WTC11 (cell line): ENCODE results near the gene SESN2. TPM values are rescaled to one million over a fixed set of nuclear protein-coding genes. Genes with fewer than 3 reads are reported as not detected.

Experiments
- ATAC-seq: fragments of 200-7000 bp; cut with Tn5 transposase; 2 replicates; pipeline ENCODE4 v1.10.0; 2021; ENCODE audit warnings: mild to moderate bottlenecking, moderate library complexity
- CTCF ChIA-PET: fragments of 300-600 bp; sonication (Branson Sonifier 250); formaldehyde crosslinking; loops from one replicate; lab custom pipeline; 2021; ENCODE audit warnings: antibody characterized with exemption; lab: Charles Lee
- POLR2A ChIA-PET: fragments of 350-600 bp; sonication (Branson Sonifier 250); formaldehyde crosslinking; loops from one replicate; lab custom pipeline; 2021; ENCODE audit warnings: antibody characterized with exemption; lab: Charles Lee
- DNase-seq: peaks from one replicate; pipeline ENCODE4 v3.0.0; 2021; ENCODE audit warnings: low spot score
- H3K27ac Mint-ChIP-seq: 2 replicates; pipeline ENCODE4 v1.8.0; 2021; ENCODE audit warnings: mixed read lengths
- H3K27me3 Mint-ChIP-seq: 2 replicates; pipeline ENCODE4 v1.8.0; 2021; ENCODE audit warnings: low read depth, mild to moderate bottlenecking, moderate library complexity, mixed read lengths
- H3K36me3 Mint-ChIP-seq: 2 replicates; pipeline ENCODE4 v1.8.0; 2021; ENCODE audit warnings: mixed read lengths
- H3K4me1 Mint-ChIP-seq: 2 replicates; pipeline ENCODE4 v1.8.0; 2022; ENCODE audit warnings: mixed read lengths
- H3K4me3 Mint-ChIP-seq: 2 replicates; pipeline ENCODE4 v1.8.0; 2021; ENCODE audit warnings: mild to moderate bottlenecking, moderate library complexity, mixed read lengths
- H3K9me3 Mint-ChIP-seq: 2 replicates; pipeline ENCODE4 v1.8.0; 2021; ENCODE audit warnings: mixed read lengths
- ATF1 ChIP-seq: sonication (generic); formaldehyde crosslinking; IDR thresholded peaks from 2 replicates; pipeline ENCODE4 v1.8.1; 2023; ENCODE audit warnings: mild to moderate bottlenecking, moderate library complexity, missing genetic modification reagents
- E2F4 ChIP-seq: sonication (generic); formaldehyde crosslinking; IDR thresholded peaks from 2 replicates; pipeline ENCODE4 v1.8.1; 2022; ENCODE audit warnings: low read depth, mild to moderate bottlenecking, moderate library complexity, missing genetic modification reagents, borderline replicate concordance
- ELF4 ChIP-seq: sonication (generic); formaldehyde crosslinking; IDR thresholded peaks from 2 replicates; pipeline ENCODE4 v1.8.1; 2022; ENCODE audit warnings: low read depth, mild to moderate bottlenecking, moderate library complexity, missing genetic modification reagents
- FOXJ3 ChIP-seq: sonication (generic); formaldehyde crosslinking; IDR thresholded peaks from 2 replicates; pipeline ENCODE4 v1.9.0; 2021; ENCODE audit warnings: missing genetic modification reagents, mild to moderate bottlenecking, borderline replicate concordance
- GABPB1 ChIP-seq: sonication (generic); formaldehyde crosslinking; IDR thresholded peaks from 2 replicates; pipeline ENCODE4 v1.8.1; 2023; ENCODE audit warnings: mild to moderate bottlenecking, missing genetic modification reagents
- HMGA2 ChIP-seq: fragments of 250-450 bp; sonication (Bioruptor Pico); IDR thresholded peaks from 2 replicates; pipeline ENCODE4 v1.4.0; 2021; ENCODE audit warnings: mild to moderate bottlenecking, moderate library complexity
- HMGXB4 ChIP-seq: sonication (generic); formaldehyde crosslinking; IDR thresholded peaks from 2 replicates; pipeline ENCODE4 v1.8.1; 2023; ENCODE audit warnings: mild to moderate bottlenecking, moderate library complexity, missing genetic modification reagents
- IRF2 ChIP-seq: sonication (generic); formaldehyde crosslinking; IDR thresholded peaks from 2 replicates; pipeline ENCODE4 v1.8.0; 2022; ENCODE audit warnings: low read depth, missing genetic modification reagents, borderline replicate concordance
- JAZF1 ChIP-seq: fragments of 250-450 bp; sonication (Bioruptor Pico); IDR thresholded peaks from 2 replicates; pipeline ENCODE4 v1.9.0; 2021; ENCODE audit warnings: moderate library complexity, mild to moderate bottlenecking, inconsistent platforms
- MYBL2 ChIP-seq: sonication (generic); formaldehyde crosslinking; IDR thresholded peaks from 2 replicates; pipeline ENCODE4 v1.8.1; 2023; ENCODE audit warnings: mild to moderate bottlenecking, moderate library complexity, missing genetic modification reagents
- NFATC4 ChIP-seq: fragments of 250-450 bp; sonication (Bioruptor Pico); IDR thresholded peaks from 2 replicates; pipeline ENCODE4 v1.9.0; 2021; ENCODE audit warnings: mild to moderate bottlenecking
- NR2C2 ChIP-seq: sonication (generic); formaldehyde crosslinking; IDR thresholded peaks from 2 replicates; pipeline ENCODE4 v1.8.0; 2022; ENCODE audit warnings: mild to moderate bottlenecking, missing genetic modification reagents
- NR3C1 ChIP-seq: sonication (generic); formaldehyde crosslinking; conservative IDR thresholded peaks from 2 replicates; pipeline ENCODE4 v1.8.1; 2023; ENCODE audit warnings: low read depth, mild to moderate bottlenecking, missing genetic modification reagents
- RELA ChIP-seq: sonication (generic); formaldehyde crosslinking; IDR thresholded peaks from 2 replicates; pipeline ENCODE4 v1.8.1; 2022; ENCODE audit warnings: missing genetic modification reagents, mild to moderate bottlenecking, borderline replicate concordance
- SMAD4 ChIP-seq: sonication (generic); formaldehyde crosslinking; IDR thresholded peaks from 2 replicates; pipeline ENCODE4 v1.8.0; 2022; ENCODE audit warnings: mild to moderate bottlenecking, missing genetic modification reagents
- SP1 ChIP-seq: sonication (generic); formaldehyde crosslinking; conservative IDR thresholded peaks from 2 replicates; pipeline ENCODE4 v1.8.1; 2022; ENCODE audit warnings: missing genetic modification reagents
- TP53 ChIP-seq: sonication (generic); formaldehyde crosslinking; IDR thresholded peaks from 2 replicates; pipeline ENCODE4 v1.8.1; 2023; ENCODE audit warnings: mild to moderate bottlenecking, missing genetic modification reagents
- ZNF121 ChIP-seq: sonication (generic); formaldehyde crosslinking; IDR thresholded peaks from 2 replicates; pipeline ENCODE4 v1.8.0; 2023; ENCODE audit warnings: missing genetic modification reagents
- ZNF219 ChIP-seq: sonication (generic); formaldehyde crosslinking; IDR thresholded peaks from 2 replicates; pipeline ENCODE4 v1.8.0; 2023; ENCODE audit warnings: missing genetic modification reagents, mild to moderate bottlenecking, borderline replicate concordance
- ZNF423 ChIP-seq: fragments of 250-450 bp; sonication (Bioruptor Pico); IDR thresholded peaks from 2 replicates; pipeline ENCODE4 v2.1.2; 2022; ENCODE audit warnings: mild to moderate bottlenecking, moderate library complexity
- ZNF671 ChIP-seq: fragments of 250-450 bp; sonication (Bioruptor Pico); IDR thresholded peaks from 2 replicates; pipeline ENCODE4 v1.8.0; 2021; ENCODE audit warnings: mild to moderate bottlenecking
- total RNA-seq: library from RNA; stranded (reverse); gene quantifications from 3 replicates; pipeline ENCODE4 v1.2.3, GENCODE V29; 2021
- TF ChIP-seq, protein P1 (sequence below): sonication (generic); formaldehyde crosslinking; IDR thresholded peaks from 2 replicates; pipeline ENCODE4 v1.8.1; 2022; ENCODE audit warnings: mild to moderate bottlenecking, missing genetic modification reagents, moderate library complexity, borderline replicate concordance

The SESN2 gene
- total RNA-seq, 1 experiment from 2014 or later: 38.1 TPM

DNA sequence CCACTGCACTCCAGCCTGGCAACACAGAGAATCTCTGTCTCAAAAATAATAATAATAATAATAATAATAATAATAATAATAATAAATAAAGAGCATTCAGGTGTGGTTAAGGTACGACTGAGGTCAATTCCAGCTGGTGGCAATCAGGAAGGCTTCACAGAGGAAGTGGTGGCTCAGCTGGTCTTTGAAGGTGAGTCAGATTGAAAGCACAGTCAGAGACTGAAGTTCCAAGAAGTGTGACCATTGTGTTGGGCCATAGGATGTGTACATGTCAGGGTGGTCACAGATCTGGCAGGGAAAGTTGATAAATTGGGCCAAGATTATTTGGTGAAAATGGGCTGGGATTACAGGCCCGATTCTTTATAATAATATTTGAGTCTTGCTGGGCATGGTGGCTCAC, 38.5 kb downstream of the SESN2 start:
- no peak for ATAC-seq
- H3K27ac Mint-ChIP-seq: peak overlapping the region; percentile 53; the same call in 1 of the 2 replicates
- peaks cover 16% of the 10 kb centered on the region for H3K4me1 Mint-ChIP-seq
- CTCF ChIA-PET: interaction anchor here (0.8 to 1.8 kb wide), 2 partner anchors 49 to 207 kb away, joined by 3 to 5 read pairs; no protein-coding TSS in a partner anchor
- TF ChIP-seq HMGA2 (peak; percentile 70), FOXJ3 (CRISPR knock-in tag) (no peak)
- TF ChIP-seq, all 79 proteins: peak for 1
- Mint-ChIP-seq H3K9me3 (peaks cover 3% of the 10 kb centered on the region; the same call in 1 of the 2 replicates), H3K36me3 (no peaks in the 10 kb centered on the region), H3K27me3 (no peaks in the 10 kb centered on the region), H3K4me3 (no peak overlapping the region)
- POLR2A ChIA-PET: no interaction called here
- DNase-seq: no peak

GRCh38 chr1:28298438-28298837, 39.1 kb downstream of the SESN2 start:
- Mint-ChIP-seq H3K9me3 (peaks cover 3% of the 10 kb centered on the region; the same call in 1 of the 2 replicates), H3K27me3 (no peaks in the 10 kb centered on the region), H3K4me1 (peaks cover 16% of the 10 kb centered on the region)
- POLR2A ChIA-PET: interaction anchor here (0.7 kb wide), 1 partner anchor 132 kb away, joined by 11 read pairs; no protein-coding TSS in a partner anchor
- no peak for DNase-seq
- CTCF ChIA-PET: interaction anchor here (0.6 to 1.8 kb wide), 2 partner anchors 50 to 516 kb away, joined by 3 to 5 read pairs; no protein-coding TSS in a partner anchor
- no peak for TF ChIP-seq SP1 (CRISPR knock-in tag)
- no peak for TF ChIP-seq TP53
- TF ChIP-seq IRF2 (CRISPR knock-in tag): no peak
- TF ChIP-seq GABPB1: no peak
- TF ChIP-seq ELF4 (CRISPR knock-in tag): no peak
- TF ChIP-seq MYBL2 (CRISPR knock-in tag): no peak
- TF ChIP-seq ZNF121: no peak
- TF ChIP-seq SMAD4: no peak
- TF ChIP-seq ATF1 (CRISPR knock-in tag): no peak
- TF ChIP-seq E2F4 (CRISPR knock-in tag): no peak
- no peak for TF ChIP-seq NR2C2 (CRISPR knock-in tag)
- no peak for TF ChIP-seq ZNF423 (CRISPR knock-in tag)
- TF ChIP-seq ZNF219: no peak
- TF ChIP-seq, all 79 proteins: peak for 0
- ATAC-seq: no peak
- H3K4me3 Mint-ChIP-seq: no peak overlapping the region
- peak overlapping the region; percentile 80 for H3K27ac Mint-ChIP-seq
- no peaks in the 10 kb centered on the region for H3K36me3 Mint-ChIP-seq

DNA sequence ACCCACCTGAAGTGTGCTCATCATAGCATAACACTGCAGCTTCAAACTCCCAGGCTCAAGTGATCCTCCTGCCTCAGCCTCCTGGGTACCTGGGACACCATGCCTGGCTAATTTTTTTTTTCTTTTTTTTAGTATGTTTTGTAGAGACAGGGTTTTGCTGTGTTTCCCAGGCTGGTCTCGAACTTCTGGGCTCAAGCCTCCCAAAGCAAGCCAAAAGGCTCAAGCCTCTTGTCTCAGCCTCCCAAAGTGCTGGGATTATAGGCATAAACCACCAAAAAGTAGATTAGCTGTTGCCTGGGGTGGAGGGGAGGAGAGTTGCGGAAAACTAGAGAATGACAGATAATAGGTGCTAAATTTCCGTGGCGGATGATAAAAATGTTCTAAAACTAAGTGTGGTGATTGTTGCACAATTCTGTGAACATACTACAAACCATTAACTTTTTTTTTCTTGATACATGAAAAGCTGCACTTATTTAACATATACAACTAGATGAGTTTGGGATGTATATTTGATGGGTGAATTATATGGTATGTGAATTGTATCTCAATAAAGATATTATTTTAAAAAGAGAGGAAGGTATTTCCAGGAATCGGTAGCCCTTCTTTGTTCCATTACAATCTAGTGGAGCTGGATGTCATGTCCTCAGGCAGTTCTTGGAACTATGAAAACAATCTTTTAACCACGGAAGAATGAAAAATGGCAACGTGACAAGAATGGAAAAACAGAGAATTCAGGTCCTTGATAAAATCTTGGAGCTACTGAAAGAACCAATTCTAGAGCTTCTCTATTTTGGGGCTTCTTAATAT, 42.3 kb downstream of the SESN2 start:
- TF ChIP-seq, protein P1, sequence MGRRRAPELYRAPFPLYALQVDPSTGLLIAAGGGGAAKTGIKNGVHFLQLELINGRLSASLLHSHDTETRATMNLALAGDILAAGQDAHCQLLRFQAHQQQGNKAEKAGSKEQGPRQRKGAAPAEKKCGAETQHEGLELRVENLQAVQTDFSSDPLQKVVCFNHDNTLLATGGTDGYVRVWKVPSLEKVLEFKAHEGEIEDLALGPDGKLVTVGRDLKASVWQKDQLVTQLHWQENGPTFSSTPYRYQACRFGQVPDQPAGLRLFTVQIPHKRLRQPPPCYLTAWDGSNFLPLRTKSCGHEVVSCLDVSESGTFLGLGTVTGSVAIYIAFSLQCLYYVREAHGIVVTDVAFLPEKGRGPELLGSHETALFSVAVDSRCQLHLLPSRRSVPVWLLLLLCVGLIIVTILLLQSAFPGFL: no peak
- TF ChIP-seq HMGXB4 (CRISPR knock-in tag) (no peak), RELA (no peak), NFATC4 (no peak), JAZF1 (CRISPR knock-in tag) (no peak), ZNF671 (CRISPR knock-in tag) (no peak), NR3C1 (no peak), TP53 (no peak)
- CTCF ChIA-PET: no interaction called here
- Mint-ChIP-seq H3K27ac (no peak overlapping the region), H3K9me3 (peaks cover 3% of the 10 kb centered on the region; the same call in 1 of the 2 replicates), H3K36me3 (no peaks in the 10 kb centered on the region), H3K27me3 (no peaks in the 10 kb centered on the region), H3K4me3 (no peak overlapping the region), H3K4me1 (peaks cover 8% of the 10 kb centered on the region)
- DNase-seq (no peak), ATAC-seq (no peak)
- POLR2A ChIA-PET: interaction anchor here (0.8 kb wide), 1 partner anchor 16 kb away, joined by 3 read pairs; no protein-coding TSS in a partner anchor
